Measurements from ENCODE around the gene FER.
"Not testable (repeated sequence)": the region's sequence is repeated elsewhere in the genome, so short reads cannot be mapped to it uniquely, and the experiment has no call there.

FER gene

GRCh38 chr5:108989761-108990392, 242.2 kb downstream of the FER start:
- DNase-seq = no peak

- not testable (repeated sequence) for DNase-seq
These were observed 244.8 kb downstream of the FER start for GRCh38 chr5:108992396-108993085.

- not testable (repeated sequence) for DNase-seq
These were observed 245.7 kb downstream of the FER start for GRCh38 chr5:108993440-108993839.

- DNase-seq = no peak
These were observed 250.0 kb downstream of the FER start for GRCh38 chr5:108997720-108998119.

- DNase-seq = no peak
These were observed 250.5 kb downstream of the FER start for GRCh38 chr5:108998216-108998615.

GRCh38 chr5:109003928-109004327, 256.2 kb downstream of the FER start:
- no peak for DNase-seq

GRCh38 chr5:109005297-109006009, 257.8 kb downstream of the FER start:
- DNase-seq = no peak

- no peak for DNase-seq
These were observed 258.4 kb downstream of the FER start for GRCh38 chr5:109006129-109006528.

- DNase-seq = no peak
These were observed 268.6 kb downstream of the FER start for GRCh38 chr5:109016300-109016699.

GRCh38 chr5:109022056-109022455, 274.4 kb downstream of the FER start:
- no peak for DNase-seq

GRCh38 chr5:109025729-109026128, 278.0 kb downstream of the FER start:
- DNase-seq = not testable (repeated sequence)

GRCh38 chr5:109027983-109028607, 280.4 kb downstream of the FER start:
- no peak for DNase-seq

GRCh38 chr5:109028608-109029299, 281.1 kb downstream of the FER start:
- DNase-seq = no peak

- DNase-seq = no peak
These were observed 282.1 kb downstream of the FER start for GRCh38 chr5:109029847-109030246.

GRCh38 chr5:109030360-109031143, 282.9 kb downstream of the FER start:
- no peak for DNase-seq

- no peak for DNase-seq
These were observed 286.6 kb downstream of the FER start for GRCh38 chr5:109034306-109034705.

GRCh38 chr5:109035436-109035835, 287.7 kb downstream of the FER start:
- no peak for DNase-seq

GRCh38 chr5:109038209-109038840, 290.6 kb downstream of the FER start:
- no peak for DNase-seq

GRCh38 chr5:109041317-109041716, 293.6 kb downstream of the FER start:
- DNase-seq = no peak

GRCh38 chr5:109045710-109046109, 298.0 kb downstream of the FER start:
- DNase-seq = no peak

- no peak for DNase-seq
These were observed 301.9 kb downstream of the FER start for GRCh38 chr5:109049565-109049964.

- not testable (repeated sequence) for DNase-seq
These were observed 302.6 kb downstream of the FER start for GRCh38 chr5:109050321-109050720.
